Activated CD4-positive, alpha-beta T cell treated with anti-CD3 and anti-CD28 coated beads for 36 hours (primary cell): Measurements from ENCODE around the gene MTHFSD. TPM values are rescaled to one million over a fixed set of nuclear protein-coding genes. Genes with fewer than 3 reads are reported as not detected.

Source experiments
- ATAC-seq: fragments of 200-7000 bp; cut with Tn5 transposase; one replicate; pipeline ENCODE4 v1.10.0; 2021; ENCODE audit warnings: mild to moderate bottlenecking, moderate library complexity
- CTCF ChIA-PET: fragments of 350-600 bp; sonication (Branson Sonifier 250); formaldehyde crosslinking; loops from one replicate; lab custom pipeline; 2021; ENCODE audit warnings: antibody characterized with exemption; lab: Charles Lee
- POLR2A ChIA-PET: fragments of 350-600 bp; sonication (Branson Sonifier 250); formaldehyde crosslinking; loops from one replicate; lab custom pipeline; 2021; ENCODE audit warnings: antibody characterized with exemption, inconsistent platforms; lab: Charles Lee
- DNase-seq: peaks from one replicate; pipeline ENCODE4 v3.0.0-alpha.2; 2020
- H3K27ac Mint-ChIP-seq: one replicate; pipeline ENCODE4 v1.8.0; 2021; ENCODE audit warnings: mixed read lengths
- H3K27me3 Mint-ChIP-seq: one replicate; pipeline ENCODE4 v1.8.0; 2021; ENCODE audit warnings: mixed read lengths
- H3K36me3 Mint-ChIP-seq: one replicate; pipeline ENCODE4 v1.8.0; 2021; ENCODE audit warnings: low read depth, mixed read lengths
- H3K4me1 Mint-ChIP-seq: one replicate; pipeline ENCODE4 v1.8.0; 2021; ENCODE audit warnings: mixed read lengths
- H3K4me3 Mint-ChIP-seq: one replicate; pipeline ENCODE4 v1.8.0; 2021; ENCODE audit warnings: mild to moderate bottlenecking, moderate library complexity, mixed read lengths
- H3K9me3 Mint-ChIP-seq: one replicate; pipeline ENCODE4 v1.8.0; 2021; ENCODE audit warnings: low read depth, mixed read lengths
- intact Hi-C, 2 experiments: fragments of 100-400 bp; cut with DNase I in 1 of 2; cut with micrococcal nuclease in 1 of 2; formaldehyde crosslinking; loops; one replicate each; pipeline versions ENCODE4 v1.14.2 to v1.15.1; 2022 to 2024; cut with DNase I, micrococcal nuclease
- total RNA-seq, 2 experiments: library from RNA; stranded (reverse); gene quantifications; one replicate each; pipeline ENCODE4 v1.2.3, GENCODE V29; 2021

Gene MTHFSD
- total RNA-seq, 2 experiments from 2014 or later: 21.2 to 22.1 TPM

DNA sequence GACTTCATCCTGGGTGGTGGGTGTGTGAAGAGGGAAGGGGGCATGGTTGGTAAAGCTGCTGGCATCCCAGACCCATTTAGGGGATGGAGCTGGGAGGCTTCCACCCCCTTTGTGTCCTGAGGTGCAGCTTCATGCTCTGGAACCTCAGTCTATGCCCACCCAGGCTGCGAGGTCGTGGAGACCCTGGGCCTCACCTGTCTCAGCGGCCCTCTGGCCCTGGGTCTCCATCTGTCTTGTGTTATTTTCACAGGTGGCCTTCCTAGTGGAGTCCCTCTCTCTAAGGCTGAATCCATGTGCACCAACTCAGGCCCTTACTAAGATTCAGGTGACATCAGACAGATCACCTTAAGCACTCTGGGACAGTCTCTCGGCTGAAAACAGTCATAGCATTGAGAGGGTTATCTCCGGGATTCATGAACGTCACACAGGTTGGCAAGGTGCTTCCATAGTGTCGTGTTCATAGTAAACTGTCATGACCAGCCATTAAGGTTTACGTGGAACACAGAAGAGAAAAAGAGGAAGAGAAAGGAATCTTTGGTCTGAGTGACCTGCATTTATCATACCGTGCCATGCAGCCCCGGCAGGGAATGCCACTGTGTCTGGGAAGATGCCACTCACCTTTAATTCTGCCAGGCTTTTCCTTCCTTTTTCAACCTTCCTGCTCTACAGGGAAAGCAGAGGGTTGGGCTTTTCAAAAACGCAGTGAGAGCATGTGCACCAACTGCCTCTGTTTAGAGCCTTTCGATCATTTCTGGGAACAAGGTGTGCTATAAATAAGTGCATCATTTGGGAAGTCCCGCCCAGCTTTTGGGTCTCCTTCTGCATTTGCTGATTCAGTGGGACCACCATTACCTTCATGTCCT lies 18.8 kb upstream of the MTHFSD start:
- no peak overlapping the region for H3K27ac Mint-ChIP-seq
- H3K27me3 Mint-ChIP-seq: peaks cover 65% of the 10 kb centered on the region
- H3K4me1 Mint-ChIP-seq: peaks cover 9% of the 10 kb centered on the region
- H3K36me3 Mint-ChIP-seq: no peaks in the 10 kb centered on the region
- DNase-seq: no peak
- no peak overlapping the region for H3K4me3 Mint-ChIP-seq
- intact Hi-C loops: no loop called here
- no peak for ATAC-seq
- POLR2A ChIA-PET: no interaction called here
- no peaks in the 10 kb centered on the region for H3K9me3 Mint-ChIP-seq
- CTCF ChIA-PET: no interaction called here

DNA sequence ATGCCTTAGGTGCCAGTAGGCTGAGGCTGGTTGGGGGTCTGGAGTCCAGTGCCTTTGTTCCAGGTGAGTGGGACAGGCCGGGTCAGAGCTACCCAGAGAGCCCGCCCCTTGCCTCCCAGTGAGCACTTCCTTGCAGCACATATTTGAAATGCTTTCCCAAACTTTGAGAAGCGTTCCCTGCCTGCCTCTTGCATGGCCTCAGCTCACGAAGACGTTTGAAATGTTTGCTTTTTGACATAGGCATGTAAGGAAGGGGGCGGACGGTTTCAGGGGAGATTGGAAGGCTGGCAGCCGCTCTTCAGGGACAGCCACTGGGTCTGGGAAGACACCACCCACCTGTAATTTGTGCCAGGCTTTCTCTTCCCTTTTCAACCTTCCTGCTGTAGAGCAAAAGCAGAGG lies 18.2 kb upstream of the MTHFSD start:
- no peak overlapping the region for H3K27ac Mint-ChIP-seq
- intact Hi-C loops: no loop called here
- H3K4me3 Mint-ChIP-seq: no peak overlapping the region
- no peak for ATAC-seq
- ChIA-PET POLR2A (no interaction called here), CTCF (interaction anchor here (0.7 to 1.0 kb wide), 2 partner anchors 9 to 12 kb away, joined by 3 to 6 read pairs; no protein-coding TSS in a partner anchor)
- peaks cover 64% of the 10 kb centered on the region for H3K27me3 Mint-ChIP-seq
- H3K4me1 Mint-ChIP-seq: peaks cover 9% of the 10 kb centered on the region
- no peaks in the 10 kb centered on the region for H3K36me3 Mint-ChIP-seq
- no peak for DNase-seq
- no peaks in the 10 kb centered on the region for H3K9me3 Mint-ChIP-seq

DNA sequence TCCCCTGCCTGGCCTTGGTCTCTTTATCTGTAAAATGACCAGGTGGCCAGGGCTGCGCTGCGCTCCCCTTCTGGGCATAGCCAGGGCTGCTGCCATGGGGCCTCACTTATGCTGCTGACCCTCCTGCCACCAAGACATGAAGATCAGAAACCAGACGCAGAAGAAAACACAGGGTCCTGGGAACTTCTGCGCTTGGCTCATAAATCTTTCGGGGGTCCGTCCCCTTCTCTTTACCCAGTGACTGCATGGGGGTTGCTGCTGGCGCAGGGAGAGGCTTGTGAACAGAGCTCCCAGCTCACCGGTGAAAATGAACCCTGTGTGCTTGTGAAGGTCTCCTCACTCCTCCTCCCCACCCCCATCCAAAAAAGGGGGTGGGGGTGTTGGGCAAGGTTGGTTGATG lies 17.6 kb upstream of the MTHFSD start:
- POLR2A ChIA-PET: no interaction called here
- no peaks in the 10 kb centered on the region for H3K9me3 Mint-ChIP-seq

DNA sequence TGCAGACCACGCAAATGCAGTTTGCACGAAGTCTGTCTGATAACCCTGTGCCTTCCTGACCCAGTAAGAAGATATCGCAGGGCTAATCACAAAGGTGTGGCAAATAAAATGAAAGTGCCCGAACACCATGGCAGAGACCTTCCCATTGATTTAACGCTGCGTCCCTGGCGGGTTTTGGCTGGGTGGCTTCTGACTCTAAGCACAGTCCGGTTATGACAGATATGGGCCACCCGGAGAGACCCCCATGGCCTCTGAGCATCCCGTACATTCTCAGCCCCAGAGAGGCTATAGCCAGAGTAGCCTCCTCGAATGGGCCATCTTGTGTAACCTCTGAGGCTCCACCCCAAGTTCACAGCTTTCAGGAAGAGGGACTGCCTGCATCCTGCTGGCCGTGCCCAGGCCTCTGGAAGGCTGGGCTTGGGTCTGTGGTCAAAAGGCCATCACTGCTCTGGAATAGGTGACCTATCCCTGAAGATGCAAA lies 17.0 kb upstream of the MTHFSD start:
- Mint-ChIP-seq H3K4me3 (no peak overlapping the region), H3K9me3 (no peaks in the 10 kb centered on the region), H3K4me1 (peaks cover 8% of the 10 kb centered on the region), H3K27ac (no peak overlapping the region), H3K27me3 (peaks cover 58% of the 10 kb centered on the region), H3K36me3 (no peaks in the 10 kb centered on the region)
- ATAC-seq (no peak), DNase-seq (no peak)
- ChIA-PET POLR2A (no interaction called here), CTCF (interaction anchor here (1.0 kb wide), 1 partner anchor 11 kb away, joined by 6 read pairs; no protein-coding TSS in a partner anchor)
- intact Hi-C loops: no loop called here

More for the DNA sequence above, 17.6 kb upstream of the MTHFSD start:
- Mint-ChIP-seq H3K27ac (no peak overlapping the region), H3K4me1 (peaks cover 9% of the 10 kb centered on the region), H3K27me3 (peaks cover 58% of the 10 kb centered on the region), H3K36me3 (no peaks in the 10 kb centered on the region), H3K4me3 (no peak overlapping the region)
- intact Hi-C loops: no loop called here
- DNase-seq: no peak
- CTCF ChIA-PET: interaction anchor here (0.7 to 1.0 kb wide), 2 partner anchors 8 to 11 kb away, joined by 3 to 6 read pairs; no protein-coding TSS in a partner anchor
- ATAC-seq: no peak

DNA sequence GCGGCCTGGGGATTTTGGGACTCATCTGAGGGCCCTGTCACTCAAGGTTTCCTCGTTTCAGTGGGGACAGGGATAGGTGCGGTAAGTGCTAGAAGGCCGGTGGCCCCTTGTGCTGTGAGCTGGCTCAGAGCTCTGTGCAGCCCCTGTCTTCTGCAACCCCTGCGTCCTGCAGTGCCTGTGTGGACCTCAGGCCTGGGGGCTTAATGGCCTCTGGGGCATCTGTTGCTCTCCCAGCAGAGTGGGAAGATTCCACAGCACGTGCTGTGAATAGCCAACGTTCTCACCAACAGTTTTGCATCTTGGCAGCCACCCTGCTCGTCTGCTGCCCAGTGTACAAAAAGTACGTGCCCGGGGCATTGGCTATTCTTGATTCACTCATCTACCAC lies 16.5 kb upstream of the MTHFSD start:
- peaks cover 55% of the 10 kb centered on the region for H3K27me3 Mint-ChIP-seq
- H3K9me3 Mint-ChIP-seq: no peaks in the 10 kb centered on the region
- H3K36me3 Mint-ChIP-seq: no peaks in the 10 kb centered on the region
- DNase-seq: no peak
- peaks cover 4% of the 10 kb centered on the region for H3K4me1 Mint-ChIP-seq
- POLR2A ChIA-PET: no interaction called here
- no peak overlapping the region for H3K27ac Mint-ChIP-seq
- no peak overlapping the region for H3K4me3 Mint-ChIP-seq
- intact Hi-C loops: no loop called here
- CTCF ChIA-PET: no interaction called here
- no peak for ATAC-seq

DNA sequence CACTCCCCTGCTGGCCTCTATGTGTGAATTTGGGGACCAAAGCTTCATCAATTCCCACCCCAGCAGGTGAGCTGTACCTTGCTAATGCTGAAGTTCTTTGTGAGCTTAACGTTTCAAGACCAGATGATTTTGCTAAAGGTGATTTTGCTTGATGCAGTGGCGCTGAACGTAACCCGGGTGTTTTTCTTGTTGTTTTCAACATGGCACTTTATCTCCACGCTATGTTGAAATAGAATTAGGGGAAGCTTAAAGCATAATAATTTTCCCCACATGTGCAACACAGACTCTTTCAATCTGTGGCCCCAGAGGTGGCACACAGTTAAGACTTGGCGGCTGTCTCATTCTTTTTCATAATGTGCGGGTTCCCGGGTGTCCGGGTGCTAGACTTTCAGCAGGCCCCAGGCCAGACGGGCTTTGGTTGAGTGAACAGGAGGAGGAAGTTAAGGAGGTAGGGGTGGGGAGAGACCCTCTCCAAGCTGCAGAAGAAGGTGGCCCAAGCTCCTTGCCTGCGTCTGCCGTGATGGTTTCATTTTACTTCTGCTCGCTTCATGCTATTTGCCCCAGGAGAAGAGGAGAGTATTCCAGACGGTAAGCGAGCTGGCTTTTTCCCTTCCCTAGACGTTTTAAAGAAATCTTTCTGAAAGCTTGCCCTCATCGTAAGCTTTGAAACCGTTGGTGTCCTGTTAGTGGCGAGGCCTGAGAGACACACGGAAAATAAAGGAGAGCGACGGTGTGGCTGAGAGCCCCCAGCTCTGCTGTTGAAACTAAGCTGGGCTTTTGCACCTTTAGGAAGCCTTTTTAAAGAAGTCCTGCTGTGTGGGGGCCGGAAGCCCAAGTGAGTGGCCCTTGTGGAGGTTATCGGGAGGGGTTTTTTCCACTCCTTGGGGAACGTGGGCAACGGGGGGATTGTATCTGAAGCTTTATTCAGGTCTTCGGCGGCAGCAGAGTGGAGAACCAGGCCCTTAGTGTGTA lies 15.8 kb upstream of the MTHFSD start:
- intact Hi-C loops: no loop called here
- no peaks in the 10 kb centered on the region for H3K4me1 Mint-ChIP-seq
- no peaks in the 10 kb centered on the region for H3K36me3 Mint-ChIP-seq
- no peak for DNase-seq
- no peak overlapping the region for H3K27ac Mint-ChIP-seq
- no peak overlapping the region for H3K4me3 Mint-ChIP-seq
- no peak for ATAC-seq
- POLR2A ChIA-PET: no interaction called here
- no peaks in the 10 kb centered on the region for H3K9me3 Mint-ChIP-seq
- H3K27me3 Mint-ChIP-seq: peaks cover 54% of the 10 kb centered on the region
- CTCF ChIA-PET: interaction anchor here (0.8 kb wide), 1 partner anchor 625 kb away, joined by 4 read pairs; no protein-coding TSS in a partner anchor

DNA sequence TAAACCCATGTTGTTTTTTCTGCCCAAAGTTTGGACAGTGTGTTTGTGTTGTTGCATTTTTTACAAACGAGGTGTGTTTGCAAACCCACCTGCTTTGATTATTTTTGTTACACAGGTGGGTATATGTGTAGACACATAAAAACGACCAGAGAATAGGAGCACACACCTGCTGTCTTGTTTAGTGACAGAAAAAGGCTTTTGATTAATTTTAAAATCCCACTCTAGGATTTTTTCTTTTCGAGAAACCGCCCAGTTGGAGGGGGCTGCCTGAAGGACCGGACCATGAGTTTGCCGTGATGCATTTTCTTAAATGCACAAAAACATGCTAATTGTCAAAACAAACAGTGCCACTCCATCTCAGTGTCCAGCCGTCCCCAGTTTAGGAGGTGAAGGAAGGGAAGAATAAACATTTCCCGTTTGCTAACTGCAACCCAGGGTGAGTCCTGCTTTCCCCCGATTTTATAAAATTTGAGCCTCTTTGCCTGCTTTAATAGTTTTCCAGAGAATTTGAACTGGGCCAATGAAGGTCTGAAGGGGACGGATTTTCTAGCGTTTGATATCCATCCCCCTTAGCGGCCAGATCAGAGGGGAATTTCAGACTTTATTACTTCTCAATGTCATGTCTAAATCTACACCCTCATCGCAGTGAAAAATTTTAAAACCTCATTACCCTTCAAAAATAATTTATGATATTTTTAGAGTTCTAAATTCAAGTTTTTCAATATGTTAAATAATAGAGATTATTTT lies 14.8 kb upstream of the MTHFSD start:
- Mint-ChIP-seq H3K27me3 (peaks cover 55% of the 10 kb centered on the region), H3K4me3 (no peak overlapping the region), H3K36me3 (no peaks in the 10 kb centered on the region), H3K9me3 (no peaks in the 10 kb centered on the region), H3K4me1 (peaks cover 5% of the 10 kb centered on the region), H3K27ac (no peak overlapping the region)
- intact Hi-C loops: loop anchor here (5.0 to 10.0 kb wide), 2 partner anchors 63 to 635 kb away; no protein-coding TSS in a partner anchor
- DNase-seq (no peak), ATAC-seq (no peak)
- CTCF ChIA-PET: interaction anchor here (0.8 kb wide), 1 partner anchor 626 kb away, joined by 4 read pairs; no protein-coding TSS in a partner anchor
- POLR2A ChIA-PET: no interaction called here

DNA sequence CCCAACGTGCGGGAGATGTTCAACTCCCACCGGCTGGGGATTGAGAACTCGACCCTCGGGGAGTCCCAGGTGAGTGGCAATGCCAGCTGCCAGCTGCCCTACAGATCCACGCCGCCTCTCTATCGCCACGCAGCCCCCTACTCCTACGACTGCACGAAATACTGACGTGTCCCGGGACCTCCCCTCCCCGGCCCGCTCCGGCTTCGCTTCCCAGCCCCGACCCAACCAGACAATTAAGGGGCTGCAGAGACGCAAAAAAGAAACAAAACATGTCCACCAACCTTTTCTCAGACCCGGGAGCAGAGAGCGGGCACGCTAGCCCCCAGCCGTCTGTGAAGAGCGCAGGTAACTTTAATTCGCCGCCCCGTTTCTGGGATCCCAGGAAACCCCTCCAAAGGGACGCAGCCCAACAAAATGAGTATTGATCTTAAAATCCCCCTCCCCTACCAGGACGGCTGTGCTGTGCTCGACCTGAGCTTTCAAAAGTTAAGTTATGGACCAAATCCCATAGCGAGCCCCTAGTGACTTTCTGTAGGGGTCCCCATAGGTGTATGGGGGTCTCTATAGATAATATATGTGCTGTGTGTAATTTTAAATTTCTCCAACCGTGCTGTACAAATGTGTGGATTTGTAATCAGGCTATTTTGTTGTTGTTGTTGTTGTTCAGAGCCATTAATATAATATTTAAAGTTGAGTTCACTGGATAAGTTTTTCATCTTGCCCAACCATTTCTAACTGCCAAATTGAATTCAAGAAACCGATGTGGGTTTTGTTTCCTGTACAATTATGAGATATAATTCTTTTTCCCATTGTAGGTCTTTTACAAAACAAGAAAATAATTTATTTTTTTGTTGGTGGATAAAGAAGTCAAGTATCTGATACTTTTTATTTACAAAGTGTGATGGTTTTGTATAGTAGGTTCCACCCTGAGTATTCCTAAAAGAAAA lies 13.9 kb upstream of the MTHFSD start:
- Mint-ChIP-seq H3K36me3 (no peaks in the 10 kb centered on the region), H3K27me3 (peaks cover 57% of the 10 kb centered on the region), H3K9me3 (no peaks in the 10 kb centered on the region), H3K4me3 (no peak overlapping the region), H3K4me1 (peaks cover 11% of the 10 kb centered on the region), H3K27ac (no peak overlapping the region)
- ChIA-PET CTCF (no interaction called here), POLR2A (no interaction called here)
- intact Hi-C loops: loop anchor here (5.0 to 10.0 kb wide), 2 partner anchors 62 to 636 kb away; no protein-coding TSS in a partner anchor
- ATAC-seq: no peak
- no peak for DNase-seq

DNA sequence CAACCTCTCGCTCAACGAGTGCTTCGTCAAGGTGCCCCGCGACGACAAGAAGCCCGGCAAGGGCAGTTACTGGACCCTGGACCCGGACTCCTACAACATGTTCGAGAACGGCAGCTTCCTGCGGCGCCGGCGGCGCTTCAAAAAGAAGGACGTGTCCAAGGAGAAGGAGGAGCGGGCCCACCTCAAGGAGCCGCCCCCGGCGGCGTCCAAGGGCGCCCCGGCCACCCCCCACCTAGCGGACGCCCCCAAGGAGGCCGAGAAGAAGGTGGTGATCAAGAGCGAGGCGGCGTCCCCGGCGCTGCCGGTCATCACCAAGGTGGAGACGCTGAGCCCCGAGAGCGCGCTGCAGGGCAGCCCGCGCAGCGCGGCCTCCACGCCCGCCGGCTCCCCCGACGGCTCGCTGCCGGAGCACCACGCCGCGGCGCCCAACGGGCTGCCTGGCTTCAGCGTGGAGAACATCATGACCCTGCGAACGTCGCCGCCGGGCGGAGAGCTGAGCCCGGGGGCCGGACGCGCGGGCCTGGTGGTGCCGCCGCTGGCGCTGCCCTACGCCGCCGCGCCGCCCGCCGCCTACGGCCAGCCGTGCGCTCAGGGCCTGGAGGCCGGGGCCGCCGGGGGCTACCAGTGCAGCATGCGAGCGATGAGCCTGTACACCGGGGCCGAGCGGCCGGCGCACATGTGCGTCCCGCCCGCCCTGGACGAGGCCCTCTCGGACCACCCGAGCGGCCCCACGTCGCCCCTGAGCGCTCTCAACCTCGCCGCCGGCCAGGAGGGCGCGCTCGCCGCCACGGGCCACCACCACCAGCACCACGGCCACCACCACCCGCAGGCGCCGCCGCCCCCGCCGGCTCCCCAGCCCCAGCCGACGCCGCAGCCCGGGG lies 12.9 kb upstream of the MTHFSD start:
- ChIA-PET CTCF (no interaction called here), POLR2A (no interaction called here)
- Mint-ChIP-seq H3K9me3 (no peaks in the 10 kb centered on the region), H3K36me3 (no peaks in the 10 kb centered on the region), H3K27ac (no peak overlapping the region), H3K27me3 (peaks cover 57% of the 10 kb centered on the region), H3K4me1 (peaks cover 16% of the 10 kb centered on the region), H3K4me3 (no peak overlapping the region)
- ATAC-seq (no peak), DNase-seq (no peak)
- intact Hi-C loops: loop anchor here (1.0 to 10.0 kb wide), 4 partner anchors 59 to 637 kb away; no protein-coding TSS in a partner anchor
